HG02623 (cell line): Measurements from ENCODE around the gene SNAI3.

Experiments
- ATAC-seq: cut with Tn5 transposase; IDR thresholded peaks from one replicate; pipeline ENCODE4 v1.9.1; 2021; ENCODE audit warnings: moderate library complexity; ENCODE audit not compliant: unreplicated experiment

SNAI3 gene

DNA sequence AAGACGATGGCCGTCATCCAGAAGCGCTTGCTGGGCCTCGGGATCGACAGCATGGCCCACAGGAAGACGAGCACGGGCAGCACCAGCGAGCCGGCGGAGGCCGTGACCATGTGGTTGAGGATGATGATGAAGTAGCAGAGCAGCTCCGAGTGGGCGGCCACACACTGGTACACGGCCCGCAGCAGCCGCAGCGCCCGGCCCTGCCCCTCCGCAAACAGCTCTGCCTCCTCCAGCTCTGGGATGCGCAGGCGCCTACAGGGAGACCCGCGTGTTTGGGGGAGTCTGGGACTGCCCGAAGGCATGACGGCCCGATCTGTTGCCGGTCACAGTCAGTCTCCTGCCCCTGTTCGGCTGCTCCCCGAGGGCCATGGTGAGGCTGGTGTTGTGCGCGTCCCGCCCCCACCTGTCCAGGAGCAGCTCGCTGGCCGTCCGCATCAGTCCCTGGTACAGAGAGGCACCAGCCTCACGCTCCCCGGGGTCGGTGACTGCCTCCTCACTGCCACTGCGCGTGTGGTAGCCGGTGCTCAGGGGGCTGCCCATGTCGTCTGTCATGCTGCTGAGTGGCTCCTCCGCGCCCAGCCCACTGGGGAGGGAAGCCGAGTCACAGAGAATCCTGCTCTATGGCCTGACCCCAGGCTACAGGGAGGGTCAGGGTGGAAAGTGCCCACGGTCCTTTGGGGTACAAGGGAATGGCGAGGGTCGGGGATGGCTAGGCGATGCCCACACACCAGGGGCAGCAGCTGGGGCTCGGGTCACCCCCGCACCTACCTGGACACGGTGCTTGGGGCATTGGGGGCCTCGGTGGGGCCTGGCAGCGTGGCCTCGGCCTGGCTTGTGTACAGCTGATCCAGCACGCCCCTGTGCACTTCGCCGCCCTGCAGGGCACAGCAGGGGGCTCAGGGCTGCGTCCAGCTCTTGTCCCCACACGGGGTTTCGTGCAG lies 35.8 kb upstream of the SNAI3 start:
- ATAC-seq: no peak

DNA sequence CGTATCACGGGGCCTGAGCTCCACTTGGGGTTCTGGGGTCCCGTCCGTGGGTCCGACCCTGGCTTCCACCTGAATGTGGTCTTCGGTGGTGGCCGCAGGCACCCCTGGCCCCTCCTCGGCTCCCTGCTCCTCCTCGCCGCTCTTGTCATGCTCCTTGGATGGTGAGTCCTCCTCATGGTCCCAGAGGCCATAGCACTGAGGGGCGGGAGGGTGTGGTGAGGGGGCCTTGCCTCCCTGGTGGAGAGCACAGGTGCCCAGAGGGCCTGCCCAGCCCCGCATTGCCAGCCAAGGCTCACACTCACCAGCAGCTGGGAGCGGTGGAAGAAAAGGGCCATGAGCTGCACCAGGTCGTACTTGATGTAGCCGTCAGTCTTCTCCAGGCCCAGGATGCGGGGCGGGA lies 34.9 kb upstream of the SNAI3 start:
- no peak for ATAC-seq

DNA sequence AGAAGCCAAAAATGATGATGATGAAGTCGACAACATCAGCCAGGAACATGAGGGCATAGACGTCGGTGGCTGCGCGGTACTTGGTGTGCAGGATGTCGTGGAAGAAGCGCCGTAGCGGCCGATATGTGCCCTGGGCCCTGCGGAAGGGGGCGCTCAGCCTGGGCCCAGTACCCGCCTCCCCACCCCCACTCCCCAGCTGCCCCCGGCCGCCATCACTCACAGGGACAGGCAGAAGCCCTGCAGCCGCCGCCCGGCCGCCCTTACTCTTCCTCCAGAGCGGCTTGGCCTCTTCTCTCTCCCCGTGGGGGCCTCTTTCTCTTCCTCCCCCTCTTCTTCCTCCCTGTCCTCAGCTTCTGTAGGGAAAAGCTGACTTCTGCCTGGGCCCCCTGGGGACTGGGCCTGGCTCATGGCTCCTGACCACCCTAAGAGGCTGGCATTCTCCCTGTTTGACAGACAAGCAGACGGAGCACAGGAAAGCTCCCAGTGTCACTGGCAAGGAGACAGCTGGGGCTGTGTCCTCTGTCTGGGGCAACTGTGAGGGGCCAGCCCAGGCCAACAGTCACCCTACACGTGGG lies 34.2 kb upstream of the SNAI3 start:
- ATAC-seq: no peak

DNA sequence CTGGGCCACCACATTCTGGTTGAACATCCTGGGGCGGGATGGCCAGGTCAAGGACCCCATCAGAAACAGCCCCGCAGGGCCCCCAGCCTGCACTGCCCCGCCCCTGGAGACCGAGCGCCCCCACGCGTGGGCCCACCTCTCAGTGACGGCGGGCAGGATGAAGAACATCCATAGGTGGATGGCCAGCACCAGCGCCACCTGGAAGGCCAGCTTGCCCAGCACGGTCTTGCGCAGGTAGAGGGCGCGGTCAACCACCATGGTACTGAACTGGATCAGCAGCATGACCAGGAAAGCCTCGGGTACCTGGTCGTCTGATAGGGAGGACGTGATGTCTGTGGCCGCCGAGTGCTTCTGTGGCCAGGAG lies 33.6 kb upstream of the SNAI3 start:
- no peak for ATAC-seq

GRCh38 chr16:88719267-88719932 lies 33.1 kb upstream of the SNAI3 start:
- ATAC-seq: no peak

GRCh38 chr16:88718178-88718577 lies 31.9 kb upstream of the SNAI3 start:
- ATAC-seq: no peak

- ATAC-seq: no peak
Measured at GRCh38 chr16:88716601-88717001, 30.3 kb upstream of the SNAI3 start.

DNA sequence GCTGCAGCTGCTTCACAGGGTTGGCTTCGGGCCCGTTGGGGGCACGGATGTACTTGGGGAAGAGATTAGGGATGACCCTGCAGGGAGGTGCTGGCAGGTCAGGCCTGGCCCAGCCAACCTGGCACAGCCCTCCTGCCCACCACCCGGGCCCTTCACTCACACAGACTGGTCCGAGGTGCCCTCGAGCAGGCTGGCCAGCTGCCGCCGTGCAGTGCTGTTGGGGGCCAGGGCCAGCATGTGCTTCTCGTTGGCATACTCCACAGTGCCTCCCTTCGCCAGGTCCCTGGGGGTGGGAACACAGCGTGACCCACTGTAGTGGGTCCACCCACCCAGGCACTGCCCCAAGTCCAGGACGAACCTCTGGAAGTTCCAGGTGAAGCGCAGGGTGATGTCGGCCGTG lies 29.9 kb upstream of the SNAI3 start:
- ATAC-seq: no peak

DNA sequence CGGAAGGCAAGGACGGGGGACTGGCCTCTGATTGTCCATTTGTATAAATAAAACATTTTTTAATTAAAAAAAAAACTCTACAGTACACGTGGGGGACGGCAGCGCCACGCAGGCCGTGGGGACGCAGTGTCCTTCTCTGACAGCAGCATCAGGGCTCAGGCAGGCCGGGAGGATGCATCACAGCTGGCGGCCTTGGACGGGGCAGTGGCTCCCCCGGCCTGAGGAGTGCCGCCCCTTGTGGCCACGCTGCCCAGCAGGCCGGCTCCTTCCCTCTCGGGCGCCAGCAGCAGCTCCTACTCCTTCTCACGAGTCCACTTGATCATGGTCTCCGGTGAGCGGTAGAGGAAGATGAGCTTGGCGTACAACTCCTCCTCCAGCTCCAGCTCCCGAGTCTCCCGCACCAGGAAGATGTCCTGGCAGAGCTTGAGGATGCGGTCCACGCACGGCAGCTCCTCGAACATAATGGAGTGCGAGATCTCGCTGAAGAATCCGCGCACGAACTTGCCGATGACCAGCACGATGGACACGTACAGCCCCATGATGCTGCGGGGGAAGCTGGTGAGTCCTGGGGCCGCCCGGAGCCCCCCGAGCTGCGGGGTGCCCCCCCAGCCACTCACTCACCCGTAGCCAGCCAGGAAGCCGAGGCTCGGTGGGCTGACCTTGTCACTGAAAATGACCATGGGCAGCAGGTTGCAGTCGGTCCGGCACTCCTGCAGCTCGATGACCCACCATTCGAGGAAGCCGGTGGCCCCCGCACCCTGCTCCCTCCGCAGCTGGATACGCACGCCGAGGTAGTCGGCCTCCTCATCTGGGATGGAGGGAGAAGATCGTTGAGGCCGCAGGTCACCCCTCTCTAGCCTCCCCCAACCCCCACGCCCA lies 29.2 kb upstream of the SNAI3 start:
- ATAC-seq: no peak

- no peak for ATAC-seq
Measured at GRCh38 chr16:88714420-88715302, 28.4 kb upstream of the SNAI3 start.

DNA sequence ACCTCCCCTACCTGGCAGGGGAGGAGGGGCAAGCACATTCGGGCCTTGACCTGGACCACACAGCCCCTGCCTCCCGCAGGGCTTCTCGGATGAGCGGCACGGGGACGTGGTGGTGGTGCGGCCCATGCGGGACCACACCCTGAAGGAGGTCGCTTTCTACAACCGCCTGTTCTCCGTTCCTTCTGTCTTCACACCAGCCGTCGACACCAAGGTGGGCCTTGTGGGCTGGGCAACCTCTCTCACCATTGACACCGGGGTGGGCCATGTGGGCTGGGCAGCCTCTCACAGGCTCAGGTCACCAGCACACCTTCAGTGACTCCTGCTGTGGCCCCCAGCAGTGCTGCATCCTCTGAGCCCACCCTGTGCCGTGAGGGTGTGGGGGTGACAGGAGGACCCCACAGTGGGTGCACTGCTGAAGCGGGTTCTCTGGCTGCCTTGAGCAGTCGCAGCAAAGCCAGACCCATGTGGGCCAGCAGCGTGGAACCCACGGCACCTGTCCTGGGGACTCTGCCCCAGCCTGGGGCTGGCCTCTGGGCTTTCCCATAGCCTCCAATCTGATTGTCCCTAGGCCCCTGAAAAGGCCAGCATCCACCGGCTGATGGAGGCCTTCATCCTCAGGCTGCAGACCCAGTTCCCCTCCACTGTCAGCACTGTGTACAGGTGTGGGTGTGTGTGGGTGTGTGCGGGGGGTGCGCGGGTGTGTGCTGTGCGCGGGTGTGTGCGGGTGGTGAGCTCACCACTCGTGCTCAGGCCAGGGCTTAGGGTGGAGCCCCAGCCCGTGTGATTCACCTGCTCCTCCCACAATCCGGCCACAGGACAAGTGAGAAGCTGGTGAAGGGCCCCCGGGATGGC lies 27.5 kb upstream of the SNAI3 start:
- no peak for ATAC-seq

DNA sequence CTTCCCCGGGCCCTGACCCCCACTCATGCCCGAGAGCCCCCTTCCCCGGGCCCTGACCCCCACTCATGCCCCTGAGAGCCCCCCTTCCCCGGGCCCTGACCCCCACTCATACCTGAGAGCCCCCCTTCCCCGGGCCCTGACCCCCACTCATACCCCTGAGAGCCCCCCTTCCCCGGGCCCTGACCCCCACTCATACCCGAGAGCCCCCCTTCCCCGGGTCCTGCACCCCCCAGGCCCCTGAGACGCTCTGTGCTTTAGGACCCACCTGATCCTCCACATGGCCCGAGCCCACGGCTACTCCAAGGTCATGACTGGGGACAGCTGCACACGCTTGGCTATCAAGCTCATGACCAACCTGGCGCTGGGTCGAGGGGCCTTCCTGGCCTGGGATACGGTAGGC lies 26.7 kb upstream of the SNAI3 start:
- no peak for ATAC-seq

DNA sequence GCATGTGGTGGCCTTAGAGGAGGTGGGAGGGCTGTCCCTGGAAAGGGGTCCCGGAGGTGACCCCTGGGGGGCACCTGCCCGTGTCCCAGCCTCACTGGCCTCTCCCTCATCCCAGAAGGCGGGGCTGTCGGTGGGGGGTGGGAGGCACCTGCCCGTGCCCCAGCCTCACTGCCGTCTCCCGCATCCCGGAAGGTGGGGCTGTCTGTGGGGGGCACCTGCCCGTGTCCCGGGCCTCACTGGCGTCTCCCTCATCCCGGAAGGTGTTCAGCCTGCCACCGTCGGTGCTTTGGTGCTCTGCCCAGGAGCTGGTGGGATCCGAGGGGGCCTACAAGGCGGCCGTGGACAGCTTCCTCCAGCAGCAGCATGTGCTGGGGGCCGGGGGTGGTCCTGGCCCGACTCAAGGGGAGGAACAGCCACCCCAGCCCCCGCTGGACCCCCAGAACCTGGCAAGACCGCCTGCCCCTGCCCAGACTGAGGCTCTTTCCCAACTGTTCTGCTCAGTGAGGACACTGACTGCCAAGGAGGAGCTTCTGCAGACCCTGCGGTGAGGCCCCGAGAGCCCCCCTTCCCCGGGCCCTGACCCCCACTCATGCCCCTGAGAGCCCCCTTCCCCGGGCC lies 26.2 kb upstream of the SNAI3 start:
- no peak for ATAC-seq

- no peak for ATAC-seq
Measured at GRCh38 chr16:88711750-88712340, 25.5 kb upstream of the SNAI3 start.

DNA sequence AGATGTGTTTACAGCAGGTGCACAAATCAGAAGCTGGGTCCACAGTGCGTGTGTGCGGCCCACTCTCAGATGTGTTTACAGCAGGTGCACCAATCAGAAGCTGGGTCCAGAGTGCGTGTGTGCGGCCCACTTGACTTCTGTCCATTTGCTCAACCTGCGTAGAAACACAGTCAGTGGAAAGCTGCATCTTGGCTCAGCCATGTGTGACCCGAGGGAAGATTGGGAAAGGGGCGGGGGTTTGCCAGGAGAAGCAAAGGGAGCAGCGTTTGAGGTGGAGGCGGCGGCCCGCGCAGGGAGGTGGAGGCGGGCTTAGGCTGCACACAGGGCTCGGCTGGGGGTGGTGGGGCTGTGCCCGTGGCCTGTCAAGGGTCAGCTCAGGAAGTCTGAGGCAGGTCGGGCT lies 24.2 kb upstream of the SNAI3 start:
- ATAC-seq: no peak

DNA sequence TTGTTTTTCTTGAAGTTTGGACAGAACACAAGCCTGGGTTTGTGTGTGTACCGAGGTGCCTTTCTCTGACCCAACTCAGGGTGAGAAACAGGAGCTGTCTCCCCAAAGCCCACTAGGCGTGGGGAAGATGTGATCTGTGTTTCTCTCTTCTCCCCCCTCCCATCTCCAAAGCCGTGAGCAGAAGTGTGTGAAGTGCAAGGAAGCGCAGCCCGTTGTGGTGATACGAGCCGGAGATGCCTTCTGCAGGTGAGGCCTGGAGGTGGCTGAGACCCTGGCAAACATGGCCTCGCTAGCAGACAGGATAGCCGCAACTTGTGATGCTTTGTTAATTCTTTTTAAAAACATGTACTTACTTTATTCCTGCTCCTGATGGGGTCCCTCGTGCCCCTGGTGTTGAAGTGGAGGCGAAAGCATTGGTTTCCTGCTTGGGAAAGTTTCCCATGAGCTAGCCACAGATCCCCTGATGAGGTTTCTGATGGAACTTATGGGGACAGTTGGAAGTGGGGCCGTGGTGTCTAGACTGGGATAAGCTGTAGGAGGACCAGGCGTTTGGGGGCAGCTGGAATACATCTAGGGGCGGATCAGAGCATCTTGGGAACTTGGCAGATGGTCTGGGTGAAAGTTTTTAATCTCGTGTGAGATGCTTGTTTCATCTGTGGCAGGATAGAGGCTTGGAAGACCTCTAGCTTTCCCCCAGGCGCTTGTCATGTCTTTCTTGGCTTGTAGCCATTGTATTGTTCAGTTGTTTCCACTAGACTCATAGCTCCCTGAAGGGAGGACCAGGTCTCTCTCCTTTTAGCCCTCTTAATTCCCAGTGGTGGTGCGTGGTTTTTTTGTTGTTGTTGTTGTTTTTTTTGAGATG lies 20.9 kb upstream of the SNAI3 start:
- no peak for ATAC-seq

DNA sequence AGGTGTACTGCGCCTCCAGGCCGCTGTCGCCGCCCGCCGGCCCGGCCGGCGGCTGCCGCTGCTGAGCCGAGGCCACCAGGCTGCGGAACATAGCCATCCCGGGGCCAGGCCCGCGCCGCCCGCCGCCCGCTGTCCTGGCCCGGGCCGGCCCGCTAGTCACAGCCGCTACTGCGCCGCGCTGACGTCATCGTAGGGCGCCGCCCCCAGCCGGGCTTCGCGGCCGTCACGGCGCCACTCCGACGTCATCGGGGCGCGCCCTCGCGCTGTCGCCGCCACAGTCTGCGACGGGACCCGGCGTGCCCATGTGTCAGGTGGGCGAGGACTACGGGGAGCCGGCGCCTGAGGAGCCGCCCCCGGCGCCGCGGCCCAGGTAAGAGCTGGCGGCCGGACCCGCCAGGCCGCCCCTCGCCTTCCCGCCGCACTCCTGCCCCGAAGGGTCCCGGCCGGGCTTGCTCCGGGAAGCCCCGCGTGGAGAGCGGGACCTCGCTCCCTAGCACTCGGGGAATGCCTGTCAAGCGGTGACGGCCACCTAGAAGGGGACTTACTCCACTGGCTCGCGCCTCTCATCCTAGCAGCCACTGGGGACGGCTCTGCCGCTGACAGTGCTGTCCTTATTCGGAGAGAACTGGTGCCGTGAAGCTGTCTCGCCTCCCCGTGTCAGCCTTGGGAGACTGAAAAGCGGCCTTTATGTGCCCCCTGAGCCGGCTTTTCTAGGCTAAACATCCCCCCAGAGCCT lies 20.1 kb upstream of the SNAI3 start, which contains the start of the genes CTU2 and RNF166:
TSS of gene CTU2 (plus strand) at position 275 of the 736 bp plus-strand sequence. CDS start at position 303, 28 bp downstream.
TSS of gene RNF166 (minus strand) at position 180 of the 736 bp plus-strand sequence. CDS start at position 97, 83 bp downstream.
- peak; percentile 66 for ATAC-seq
